CD8-positive, alpha-beta memory T cell (primary cell): ENCODE measurements around the gene PARP3. TPM values are rescaled to one million over a fixed set of nuclear protein-coding genes. Genes with fewer than 3 reads are reported as not detected.
"Not testable (repeated sequence)": the region's sequence is repeated elsewhere in the genome, so short reads cannot be mapped to it uniquely, and the experiment has no call there.

ENCODE experiments used
- CTCF ChIA-PET: fragments of 350-600 bp; sonication (Branson Sonifier 250); formaldehyde crosslinking; loops from one replicate; lab custom pipeline; 2021; ENCODE audit warnings: antibody characterized with exemption; lab: Charles Lee
- POLR2A ChIA-PET: fragments of 350-600 bp; sonication (Branson Sonifier 250); formaldehyde crosslinking; loops from one replicate; lab custom pipeline; 2021; ENCODE audit warnings: antibody characterized with exemption; lab: Charles Lee
- DNase-seq, 5 donors: peaks; one replicate each; pipeline versions ENCODE4 v3.0.0 to v3.0.0-alpha.2; 2020 to 2022; ENCODE audit warnings: mixed read lengths in 1 of 5
- H3K27ac ChIP-seq: one replicate; pipeline ENCODE4 v1.7.0; 2013; ENCODE audit warnings: low read depth, mild to moderate bottlenecking, low read length, moderate library complexity
- H3K27me3 ChIP-seq: 2 replicates; pipeline ENCODE4 v1.7.0; 2013; ENCODE audit warnings: low read length, mild to moderate bottlenecking; ENCODE audit not compliant: insufficient read depth, poor library complexity, severe bottlenecking
- H3K36me3 ChIP-seq: 2 replicates; pipeline ENCODE4 v1.7.0; 2013; ENCODE audit warnings: mild to moderate bottlenecking, low read length, moderate library complexity; ENCODE audit not compliant: insufficient read depth
- H3K4me1 ChIP-seq: 2 replicates; pipeline ENCODE4 v1.7.0; 2013; ENCODE audit warnings: mild to moderate bottlenecking, low read length, moderate library complexity; ENCODE audit not compliant: insufficient read depth
- H3K4me3 ChIP-seq: 2 replicates; pipeline ENCODE4 v1.7.0; 2013; ENCODE audit warnings: mild to moderate bottlenecking, low read length
- H3K9me3 ChIP-seq: 2 replicates; pipeline ENCODE4 v1.7.0; 2013; ENCODE audit warnings: mild to moderate bottlenecking, low read length
- H3K27ac Mint-ChIP-seq, 8 donors: one replicate each; pipeline ENCODE4 v1.8.0; 2020 to 2021; ENCODE audit warnings: mixed read lengths in 8 of 8, mild to moderate bottlenecking in 6 of 8, inconsistent platforms in 3 of 8, moderate library complexity in 3 of 8
- H3K27me3 Mint-ChIP-seq, 2 donors: one replicate each; pipeline ENCODE4 v1.8.0; 2020 to 2021; ENCODE audit warnings: mixed read lengths in 2 of 2, mild to moderate bottlenecking in 1 of 2, moderate library complexity in 1 of 2
- H3K36me3 Mint-ChIP-seq, 3 donors: one replicate each; pipeline ENCODE4 v1.8.0; 2020 to 2021; ENCODE audit warnings: mixed read lengths in 3 of 3, inconsistent platforms in 1 of 3, mild to moderate bottlenecking in 1 of 3
- H3K4me1 Mint-ChIP-seq, 3 donors: one replicate each; pipeline ENCODE4 v1.8.0; 2020 to 2021; ENCODE audit warnings: mixed read lengths in 3 of 3, inconsistent platforms in 1 of 3, mild to moderate bottlenecking in 1 of 3
- H3K4me3 Mint-ChIP-seq, 7 donors: one replicate each; pipeline ENCODE4 v1.8.0; 2020 to 2021; ENCODE audit warnings: mixed read lengths in 7 of 7, mild to moderate bottlenecking in 6 of 7, moderate library complexity in 4 of 7, inconsistent platforms in 2 of 7
- H3K9me3 Mint-ChIP-seq, 5 donors: one replicate each; pipeline ENCODE4 v1.8.0; 2020 to 2022; ENCODE audit warnings: mixed read lengths in 5 of 5, mild to moderate bottlenecking in 3 of 5, moderate library complexity in 2 of 5, inconsistent platforms in 1 of 5
- polyA plus RNA-seq: library from polyadenylated mRNA; unstranded; fragments of 300-500 nt; fragmentation: Illumina TruSeq; gene quantifications from one replicate; pipeline ENCODE4 v1.2.3, GENCODE V29; 2021
- total RNA-seq, 2 experiments: library from RNA; stranded (reverse); gene quantifications; one replicate each; pipeline ENCODE4 v1.2.3, GENCODE V29; 2021

The PARP3 gene
- total and polyA plus RNA-seq, 3 experiments from 2014 or later = 5.9 to 11.5 (median 9.5) TPM

GRCh38 chr3:51986010-51986947 lies 44.1 kb downstream of the PARP3 start:
- peaks cover 0 to 3% (median 1%) of the 10 kb centered on the region in 3 donors for H3K36me3 Mint-ChIP-seq
- no peaks in the 10 kb centered on the region for H3K9me3 ChIP-seq
- DNase-seq = no peak
- H3K9me3 Mint-ChIP-seq = no peaks in the 10 kb centered on the region
- peak overlapping the region in 1 of 8 donors; percentile 95 for H3K27ac Mint-ChIP-seq
- no peak overlapping the region for H3K4me3 Mint-ChIP-seq
- no peaks in the 10 kb centered on the region for H3K36me3 ChIP-seq
- H3K27ac ChIP-seq = no peak overlapping the region
- H3K27me3 ChIP-seq = no peaks in the 10 kb centered on the region
- no peaks in the 10 kb centered on the region for H3K27me3 Mint-ChIP-seq
- H3K4me3 ChIP-seq = no peak overlapping the region
- peaks cover 19 to 26% (median 22%) of the 10 kb centered on the region in 3 donors for H3K4me1 Mint-ChIP-seq
- POLR2A ChIA-PET = interaction anchor here (0.9 to 1.1 kb wide), 2 partner anchors 9 to 18 kb away, joined by 3 to 4 read pairs; partner anchors contain the start of gene RPL29
- H3K4me1 ChIP-seq = peaks cover 18% of the 10 kb centered on the region
- CTCF ChIA-PET = interaction anchor here (1.3 to 2.7 kb wide), 3 partner anchors 11 to 70 kb away, joined by 4 to 10 read pairs (median 5); partner anchors contain the start of genes ABHD14A, ABHD14B and DUSP7

GRCh38 chr3:51987568-51987967 lies 45.4 kb downstream of the PARP3 start:
- no peaks in the 10 kb centered on the region for H3K27me3 ChIP-seq
- ChIA-PET POLR2A (interaction anchor here (1.1 kb wide), 1 partner anchor 19 kb away, joined by 3 read pairs; no protein-coding TSS in a partner anchor), CTCF (interaction anchor here (1.3 to 2.7 kb wide), 3 partner anchors 12 to 69 kb away, joined by 4 to 10 read pairs (median 5); partner anchors contain the start of genes ABHD14A, ABHD14B and DUSP7)
- H3K27ac ChIP-seq = no peak overlapping the region
- H3K9me3 ChIP-seq = no peaks in the 10 kb centered on the region
- Mint-ChIP-seq H3K4me3 (no peak overlapping the region), H3K4me1 (peaks cover 14 to 23% (median 19%) of the 10 kb centered on the region in 3 donors), H3K9me3 (no peaks in the 10 kb centered on the region), H3K27ac (peak overlapping the region in 5 of 8 donors; percentile 3 to 75 (median 65)), H3K27me3 (no peaks in the 10 kb centered on the region), H3K36me3 (peaks cover 0 to 14% (median 1%) of the 10 kb centered on the region in 3 donors)
- no peak for DNase-seq
- H3K36me3 ChIP-seq = peaks cover 9% of the 10 kb centered on the region
- no peak overlapping the region for H3K4me3 ChIP-seq
- H3K4me1 ChIP-seq = peaks cover 9% of the 10 kb centered on the region

GRCh38 chr3:51988286-51989146 lies 46.4 kb downstream of the PARP3 start:
- ChIA-PET POLR2A (no interaction called here), CTCF (interaction anchor here (2.7 kb wide), 1 partner anchor 15 kb away, joined by 10 read pairs; the partner anchor contains the start of gene ABHD14B)
- Mint-ChIP-seq H3K4me1 (peaks cover 13 to 22% (median 22%) of the 10 kb centered on the region in 3 donors), H3K4me3 (no peak overlapping the region), H3K27ac (peak overlapping the region in 6 of 8 donors; percentile 6 to 89 (median 56)), H3K27me3 (no peaks in the 10 kb centered on the region), H3K36me3 (peaks cover 0 to 22% (median 0%) of the 10 kb centered on the region in 3 donors), H3K9me3 (no peaks in the 10 kb centered on the region)
- no peak overlapping the region for H3K27ac ChIP-seq
- peaks cover 10% of the 10 kb centered on the region for H3K36me3 ChIP-seq
- H3K9me3 ChIP-seq = no peaks in the 10 kb centered on the region
- no peak overlapping the region for H3K4me3 ChIP-seq
- no peak for DNase-seq
- H3K4me1 ChIP-seq = peaks cover 3% of the 10 kb centered on the region
- no peaks in the 10 kb centered on the region for H3K27me3 ChIP-seq

- H3K4me1 Mint-ChIP-seq = peaks cover 23 to 36% (median 36%) of the 10 kb centered on the region in 3 donors
- Histone ChIP-seq H3K36me3 (peaks cover 22% of the 10 kb centered on the region), H3K4me1 (peaks cover 17% of the 10 kb centered on the region)
- POLR2A ChIA-PET, H3K9me3 ChIP-seq, H3K4me3 ChIP-seq, H3K4me3 Mint-ChIP-seq, H3K27ac Mint-ChIP-seq, H3K9me3 Mint-ChIP-seq, H3K27me3 Mint-ChIP-seq, DNase-seq, H3K27ac ChIP-seq, H3K27me3 ChIP-seq: not testable (repeated sequence)
- CTCF ChIA-PET = interaction anchor here (1.1 to 2.0 kb wide), 4 partner anchors 8 to 48 kb away, joined by 3 to 7 read pairs (median 5); partner anchors contain the start of genes ABHD14B, ACY1 and PARP3
- peaks cover 1 to 42% (median 5%) of the 10 kb centered on the region in 3 donors for H3K36me3 Mint-ChIP-seq
Observed at GRCh38 chr3:51990501-51990971, 48.4 kb downstream of the PARP3 start.

- Mint-ChIP-seq H3K9me3 (no peaks in the 10 kb centered on the region), H3K4me3 (no peak overlapping the region), H3K27me3 (no peaks in the 10 kb centered on the region), H3K36me3 (peaks cover 3 to 45% (median 5%) of the 10 kb centered on the region in 3 donors), H3K27ac (peak overlapping the region in 3 of 8 donors; percentile 2 to 66 (median 47)), H3K4me1 (peaks cover 30 to 48% (median 46%) of the 10 kb centered on the region in 3 donors)
- Histone ChIP-seq H3K27ac (no peak overlapping the region), H3K4me1 (peaks cover 17% of the 10 kb centered on the region), H3K9me3 (no peaks in the 10 kb centered on the region), H3K27me3 (no peaks in the 10 kb centered on the region), H3K4me3 (no peak overlapping the region), H3K36me3 (peaks cover 22% of the 10 kb centered on the region)
- POLR2A ChIA-PET = interaction anchor here (0.5 to 1.4 kb wide), 2 partner anchors 9 to 1051 kb away, joined by 3 to 4 read pairs; partner anchors contain the start of gene ACY1
- CTCF ChIA-PET = interaction anchor here (0.9 to 2.0 kb wide), 6 partner anchors 9 to 50 kb away, joined by 3 to 7 read pairs (median 4); partner anchors contain the start of genes ABHD14B, ACY1 and PARP3
- DNase-seq = no peak
Observed at GRCh38 chr3:51992017-51992682, 50.0 kb downstream of the PARP3 start.

GRCh38 chr3:51993657-51994056 lies 51.5 kb downstream of the PARP3 start:
- H3K4me3 ChIP-seq, H3K27me3 Mint-ChIP-seq, H3K27me3 ChIP-seq, H3K27ac ChIP-seq, POLR2A ChIA-PET, DNase-seq, H3K9me3 Mint-ChIP-seq, H3K9me3 ChIP-seq: not testable (repeated sequence)
- Mint-ChIP-seq H3K4me1 (peaks cover 30 to 49% (median 46%) of the 10 kb centered on the region in 3 donors), H3K36me3 (peaks cover 3 to 45% (median 5%) of the 10 kb centered on the region in 3 donors), H3K27ac (peak overlapping the region in 6 of 8 donors; percentile 17 to 100 (median 50)), H3K4me3 (peak overlapping the region in 5 of 7 donors; percentile 48 to 97 (median 54))
- H3K36me3 ChIP-seq = peaks cover 22% of the 10 kb centered on the region
- peaks cover 17% of the 10 kb centered on the region for H3K4me1 ChIP-seq
- CTCF ChIA-PET = interaction anchor here (1.0 to 1.7 kb wide), 2 partner anchors 19 to 36 kb away, joined by 3 to 4 read pairs; partner anchors contain the start of gene ABHD14A
